ENCODE data around the gene CYP4X1.
"Not testable (repeated sequence)": the region's sequence is repeated elsewhere in the genome, so short reads cannot be mapped to it uniquely, and the experiment has no call there.

The CYP4X1 gene

GRCh38 chr1:47089356-47089755, 65.9 kb downstream of the CYP4X1 start:
- CTCF ChIA-PET; H3K27ac ChIP-seq; POLR2A ChIA-PET (ENCODE audit: low non-redundant PET); DNase-seq (ENCODE audit: low spot score): not testable (repeated sequence)
- TF ChIP-seq CTCF (conservative IDR thresholded peaks at IDR 0.05; ENCODE audit: low read depth): peak; percentile 62

- POLR2A ChIA-PET (ENCODE audit: low non-redundant PET); DNase-seq (ENCODE audit: low spot score); CTCF ChIA-PET; H3K27ac ChIP-seq: not testable (repeated sequence)
- TF ChIP-seq CTCF (conservative IDR thresholded peaks at IDR 0.05; ENCODE audit: low read depth): peak; percentile 42; the same call in 1 of the 2 replicates
These were observed 68.0 kb downstream of the CYP4X1 start for GRCh38 chr1:47091476-47091875.

Measured in RWPE1 (cell line).